ENCODE results near the gene DLG2. TPM values are rescaled to one million over a fixed set of nuclear protein-coding genes. Genes with fewer than 3 reads are reported as not detected.

Gene DLG2
- total RNA-seq, 1 donor from 2014 or later, result 1.8 TPM

DNA sequence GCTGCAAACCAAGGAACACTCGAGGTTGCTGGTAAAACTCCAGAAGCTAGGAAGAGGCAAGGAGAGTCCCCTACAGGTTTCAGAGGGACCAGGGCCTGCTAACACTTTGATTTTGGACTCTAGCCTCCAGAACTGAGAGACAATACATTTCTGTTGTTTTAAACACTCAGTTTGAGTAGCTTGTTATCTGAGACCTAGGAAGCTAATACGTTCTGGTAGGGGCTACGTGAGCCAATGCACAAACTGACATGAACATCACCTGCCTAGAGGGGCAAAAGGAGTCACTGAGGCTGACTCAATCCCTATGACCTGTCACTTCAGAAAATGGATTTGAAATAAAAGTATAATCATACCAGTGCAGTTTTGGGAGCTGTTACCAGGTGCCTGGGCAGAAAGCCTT, 1775.1 kb downstream of the DLG2 start:
- no peak overlapping the region for H3K27ac ChIP-seq (ENCODE audit: low read depth, low read length)
- H3K4me3 ChIP-seq (ENCODE audit: insufficient read depth, low read depth, low read length), result no peak overlapping the region
- Mint-ChIP-seq H3K4me3 (ENCODE audit: unreplicated experiment) (no peak overlapping the region), H3K9me3 (ENCODE audit: unreplicated experiment) (no peaks in the 10 kb centered on the region), H3K27me3 (ENCODE audit: low read depth, unreplicated experiment) (no peaks in the 10 kb centered on the region), H3K27ac (ENCODE audit: unreplicated experiment) (no peak overlapping the region), H3K4me1 (ENCODE audit: low read depth, unreplicated experiment) (peaks cover 8% of the 10 kb centered on the region), H3K36me3 (ENCODE audit: low read depth, unreplicated experiment) (no peaks in the 10 kb centered on the region)
- no peak overlapping the region for H3K9ac ChIP-seq (ENCODE audit: low read length)
- no peak overlapping the region for H3K4me2 ChIP-seq (ENCODE audit: low read length)
- H3K79me2 ChIP-seq (ENCODE audit: insufficient read depth, low read length), result no peaks in the 10 kb centered on the region
- no peaks in the 10 kb centered on the region for H3K36me3 ChIP-seq (ENCODE audit: insufficient read depth, low read length)
- DNase-seq (ENCODE audit: low read depth), result no peak
- FAIRE-seq, result no peak
- H3K4me1 ChIP-seq (ENCODE audit: insufficient read depth, low read length), result no peaks in the 10 kb centered on the region
- no peak overlapping the region for H2AFZ ChIP-seq (ENCODE audit: low read depth, low read length)
- no peaks in the 10 kb centered on the region for H3K27me3 ChIP-seq (ENCODE audit: insufficient read depth, low read length)
- H4K20me1 ChIP-seq (ENCODE audit: insufficient read depth, low read length), result no peaks in the 10 kb centered on the region
- TF ChIP-seq, protein P1, sequence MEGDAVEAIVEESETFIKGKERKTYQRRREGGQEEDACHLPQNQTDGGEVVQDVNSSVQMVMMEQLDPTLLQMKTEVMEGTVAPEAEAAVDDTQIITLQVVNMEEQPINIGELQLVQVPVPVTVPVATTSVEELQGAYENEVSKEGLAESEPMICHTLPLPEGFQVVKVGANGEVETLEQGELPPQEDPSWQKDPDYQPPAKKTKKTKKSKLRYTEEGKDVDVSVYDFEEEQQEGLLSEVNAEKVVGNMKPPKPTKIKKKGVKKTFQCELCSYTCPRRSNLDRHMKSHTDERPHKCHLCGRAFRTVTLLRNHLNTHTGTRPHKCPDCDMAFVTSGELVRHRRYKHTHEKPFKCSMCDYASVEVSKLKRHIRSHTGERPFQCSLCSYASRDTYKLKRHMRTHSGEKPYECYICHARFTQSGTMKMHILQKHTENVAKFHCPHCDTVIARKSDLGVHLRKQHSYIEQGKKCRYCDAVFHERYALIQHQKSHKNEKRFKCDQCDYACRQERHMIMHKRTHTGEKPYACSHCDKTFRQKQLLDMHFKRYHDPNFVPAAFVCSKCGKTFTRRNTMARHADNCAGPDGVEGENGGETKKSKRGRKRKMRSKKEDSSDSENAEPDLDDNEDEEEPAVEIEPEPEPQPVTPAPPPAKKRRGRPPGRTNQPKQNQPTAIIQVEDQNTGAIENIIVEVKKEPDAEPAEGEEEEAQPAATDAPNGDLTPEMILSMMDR (IDR thresholded peaks at IDR 0.05; ENCODE audit: insufficient read depth, low read depth, low read length), result no peak
- no peak for TF ChIP-seq EZH2 (IDR thresholded peaks at IDR 0.05; ENCODE audit: insufficient read depth, low read length)
- H3K9me3 ChIP-seq (ENCODE audit: insufficient read depth, low read depth, low read length), result no peaks in the 10 kb centered on the region

GRCh38 chr11:83847467-83848034, 1779.6 kb downstream of the DLG2 start:
- Mint-ChIP-seq H3K9me3 (ENCODE audit: unreplicated experiment) (no peaks in the 10 kb centered on the region), H3K27ac (ENCODE audit: unreplicated experiment) (no peak overlapping the region), H3K4me1 (ENCODE audit: low read depth, unreplicated experiment) (peaks cover 1% of the 10 kb centered on the region), H3K36me3 (ENCODE audit: low read depth, unreplicated experiment) (no peaks in the 10 kb centered on the region), H3K27me3 (ENCODE audit: low read depth, unreplicated experiment) (no peaks in the 10 kb centered on the region), H3K4me3 (ENCODE audit: unreplicated experiment) (no peak overlapping the region)
- Histone ChIP-seq H3K27me3 (ENCODE audit: insufficient read depth, low read length) (no peaks in the 10 kb centered on the region), H3K79me2 (ENCODE audit: insufficient read depth, low read length) (no peaks in the 10 kb centered on the region), H3K4me2 (ENCODE audit: low read length) (no peak overlapping the region), H3K9ac (ENCODE audit: low read length) (no peak overlapping the region), H3K4me3 (ENCODE audit: insufficient read depth, low read depth, low read length) (no peak overlapping the region), H3K36me3 (ENCODE audit: insufficient read depth, low read length) (no peaks in the 10 kb centered on the region), H3K4me1 (ENCODE audit: insufficient read depth, low read length) (no peaks in the 10 kb centered on the region), H3K27ac (ENCODE audit: low read depth, low read length) (no peak overlapping the region), H2AFZ (ENCODE audit: low read depth, low read length) (no peak overlapping the region), H3K9me3 (ENCODE audit: insufficient read depth, low read depth, low read length) (no peaks in the 10 kb centered on the region), H4K20me1 (ENCODE audit: insufficient read depth, low read length) (no peaks in the 10 kb centered on the region)
- no peak for FAIRE-seq
- no peak for DNase-seq (ENCODE audit: low read depth)
- no peak for TF ChIP-seq EZH2 (IDR thresholded peaks at IDR 0.05; ENCODE audit: insufficient read depth, low read length)
- TF ChIP-seq, protein P1 (IDR thresholded peaks at IDR 0.05; ENCODE audit: insufficient read depth, low read depth, low read length), result no peak

GRCh38 chr11:83845797-83846196, 1781.3 kb downstream of the DLG2 start:
- H2AFZ ChIP-seq (ENCODE audit: low read depth, low read length), result no peak overlapping the region
- no peaks in the 10 kb centered on the region for H3K4me1 ChIP-seq (ENCODE audit: insufficient read depth, low read length)
- no peak overlapping the region for H3K4me3 ChIP-seq (ENCODE audit: insufficient read depth, low read depth, low read length)
- no peaks in the 10 kb centered on the region for H3K27me3 ChIP-seq (ENCODE audit: insufficient read depth, low read length)
- Mint-ChIP-seq H3K4me1 (ENCODE audit: low read depth, unreplicated experiment) (no peaks in the 10 kb centered on the region), H3K27me3 (ENCODE audit: low read depth, unreplicated experiment) (no peaks in the 10 kb centered on the region), H3K36me3 (ENCODE audit: low read depth, unreplicated experiment) (no peaks in the 10 kb centered on the region), H3K27ac (ENCODE audit: unreplicated experiment) (no peak overlapping the region), H3K9me3 (ENCODE audit: unreplicated experiment) (no peaks in the 10 kb centered on the region), H3K4me3 (ENCODE audit: unreplicated experiment) (no peak overlapping the region)
- no peaks in the 10 kb centered on the region for H4K20me1 ChIP-seq (ENCODE audit: insufficient read depth, low read length)
- no peaks in the 10 kb centered on the region for H3K79me2 ChIP-seq (ENCODE audit: insufficient read depth, low read length)
- TF ChIP-seq EZH2 (IDR thresholded peaks at IDR 0.05; ENCODE audit: insufficient read depth, low read length), result no peak
- TF ChIP-seq, protein P1 (IDR thresholded peaks at IDR 0.05; ENCODE audit: insufficient read depth, low read depth, low read length), result no peak
- H3K9me3 ChIP-seq (ENCODE audit: insufficient read depth, low read depth, low read length), result no peaks in the 10 kb centered on the region
- FAIRE-seq (no peak), DNase-seq (ENCODE audit: low read depth) (no peak)
- H3K36me3 ChIP-seq (ENCODE audit: insufficient read depth, low read length), result no peaks in the 10 kb centered on the region
- no peak overlapping the region for H3K27ac ChIP-seq (ENCODE audit: low read depth, low read length)
- no peak overlapping the region for H3K9ac ChIP-seq (ENCODE audit: low read length)
- no peak overlapping the region for H3K4me2 ChIP-seq (ENCODE audit: low read length)
